ENCODE measurements around the gene VEGFC.

Gene VEGFC

GRCh38 chr4:176830971-176831370 is 38.2 kb upstream of the VEGFC start:
- Histone ChIP-seq H4K20me1 (ENCODE audit: insufficient read depth) (no peaks in the 10 kb centered on the region), H3K27ac (no peak overlapping the region), H3K9ac (no peak overlapping the region), H3K27me3 (ENCODE audit: insufficient read depth, low read depth) (no peaks in the 10 kb centered on the region), H3K4me1 (ENCODE audit: low read depth, poor library complexity, severe bottlenecking) (no peaks in the 10 kb centered on the region), H3K4me3 (IDR thresholded peaks at IDR 0.05; ENCODE audit: insufficient read depth, low read depth, low read length) (no peak overlapping the region), H3K4me2 (no peak overlapping the region), H3K79me2 (ENCODE audit: insufficient read depth, low read depth) (no peaks in the 10 kb centered on the region), H3K36me3 (ENCODE audit: insufficient read depth) (no peaks in the 10 kb centered on the region), H2AFZ (ENCODE audit: low read depth) (no peak overlapping the region)
- TF ChIP-seq CTCF (conservative IDR thresholded peaks at IDR 0.05; ENCODE audit: low read depth, low read length): no peak

- no peaks in the 10 kb centered on the region for H3K79me2 ChIP-seq (ENCODE audit: insufficient read depth, low read depth)
Measured at GRCh38 chr4:176825586-176825985, 32.9 kb upstream of the VEGFC start.

GRCh38 chr4:176824645-176825366 is 32.1 kb upstream of the VEGFC start:
- Histone ChIP-seq H4K20me1 (ENCODE audit: insufficient read depth) (no peaks in the 10 kb centered on the region), H3K79me2 (ENCODE audit: insufficient read depth, low read depth) (no peaks in the 10 kb centered on the region), H3K4me2 (no peak overlapping the region), H3K27ac (no peak overlapping the region), H2AFZ (ENCODE audit: low read depth) (no peak overlapping the region), H3K9ac (no peak overlapping the region), H3K4me3 (IDR thresholded peaks at IDR 0.05; ENCODE audit: insufficient read depth, low read depth, low read length) (no peak overlapping the region), H3K36me3 (ENCODE audit: insufficient read depth) (no peaks in the 10 kb centered on the region), H3K4me1 (ENCODE audit: low read depth, poor library complexity, severe bottlenecking) (peaks cover 10% of the 10 kb centered on the region), H3K27me3 (ENCODE audit: insufficient read depth, low read depth) (no peaks in the 10 kb centered on the region)
- no peak for TF ChIP-seq CTCF (conservative IDR thresholded peaks at IDR 0.05; ENCODE audit: low read depth, low read length)

More at GRCh38 chr4:176825586-176825985, 32.9 kb upstream of the VEGFC start:
- Histone ChIP-seq H2AFZ (ENCODE audit: low read depth) (no peak overlapping the region), H3K4me2 (no peak overlapping the region), H4K20me1 (ENCODE audit: insufficient read depth) (no peaks in the 10 kb centered on the region), H3K4me1 (ENCODE audit: low read depth, poor library complexity, severe bottlenecking) (peaks cover 10% of the 10 kb centered on the region), H3K27ac (no peak overlapping the region), H3K9ac (no peak overlapping the region), H3K27me3 (ENCODE audit: insufficient read depth, low read depth) (no peaks in the 10 kb centered on the region), H3K36me3 (ENCODE audit: insufficient read depth) (no peaks in the 10 kb centered on the region), H3K4me3 (IDR thresholded peaks at IDR 0.05; ENCODE audit: insufficient read depth, low read depth, low read length) (no peak overlapping the region)
- TF ChIP-seq CTCF (conservative IDR thresholded peaks at IDR 0.05; ENCODE audit: low read depth, low read length): no peak

GRCh38 chr4:176818531-176818930 is 25.8 kb upstream of the VEGFC start:
- H3K9ac ChIP-seq: no peak overlapping the region
- H3K4me3 ChIP-seq (IDR thresholded peaks at IDR 0.05; ENCODE audit: insufficient read depth, low read depth, low read length): no peak overlapping the region
- H4K20me1 ChIP-seq (ENCODE audit: insufficient read depth): no peaks in the 10 kb centered on the region
- no peak overlapping the region for H2AFZ ChIP-seq (ENCODE audit: low read depth)
- no peak for TF ChIP-seq CTCF (conservative IDR thresholded peaks at IDR 0.05; ENCODE audit: low read depth, low read length)
- no peak overlapping the region for H3K27ac ChIP-seq
- no peak overlapping the region for H3K4me2 ChIP-seq
- no peaks in the 10 kb centered on the region for H3K36me3 ChIP-seq (ENCODE audit: insufficient read depth)
- H3K27me3 ChIP-seq (ENCODE audit: insufficient read depth, low read depth): no peaks in the 10 kb centered on the region
- H3K79me2 ChIP-seq (ENCODE audit: insufficient read depth, low read depth): no peaks in the 10 kb centered on the region
- peaks cover 6% of the 10 kb centered on the region for H3K4me1 ChIP-seq (ENCODE audit: low read depth, poor library complexity, severe bottlenecking)
